BLaER1 (cell line): ENCODE results near the gene SDK1.
A peak's percentile ranks its signal among the peaks of the same experiment; 100 is the strongest.

Source experiments
- H3K27ac ChIP-seq: shearing (Covaris generic); formaldehyde crosslinking; 2 replicates; pipeline ENCODE4 v1.8.1; 2022
- H3K27me3 ChIP-seq: shearing (Covaris generic); formaldehyde crosslinking; 2 replicates; pipeline ENCODE4 v1.8.1; 2022
- H3K36me3 ChIP-seq: shearing (Covaris generic); formaldehyde crosslinking; 2 replicates; pipeline ENCODE4 v1.8.1; 2022
- H3K4me1 ChIP-seq: shearing (Covaris generic); formaldehyde crosslinking; 2 replicates; pipeline ENCODE4 v1.8.1; 2022
- H3K4me2 ChIP-seq: shearing (Covaris generic); formaldehyde crosslinking; 2 replicates; pipeline ENCODE4 v1.8.1; 2022
- H3K4me3 ChIP-seq: shearing (Covaris generic); formaldehyde crosslinking; 2 replicates; pipeline ENCODE4 v1.8.1; 2022
- H3K9ac ChIP-seq: shearing (Covaris generic); formaldehyde crosslinking; 2 replicates; pipeline ENCODE4 v1.8.1; 2022
- H3K9me3 ChIP-seq: shearing (Covaris generic); formaldehyde crosslinking; 2 replicates; pipeline ENCODE4 v1.8.1; 2022
- H4K20me1 ChIP-seq: shearing (Covaris generic); formaldehyde crosslinking; 2 replicates; pipeline ENCODE4 v1.8.1; 2022
- Cebpa-rat ChIP-seq: shearing (Covaris generic); IDR thresholded peaks from 2 replicates; pipeline ENCODE4 v1.8.1; 2022

SDK1 gene

DNA sequence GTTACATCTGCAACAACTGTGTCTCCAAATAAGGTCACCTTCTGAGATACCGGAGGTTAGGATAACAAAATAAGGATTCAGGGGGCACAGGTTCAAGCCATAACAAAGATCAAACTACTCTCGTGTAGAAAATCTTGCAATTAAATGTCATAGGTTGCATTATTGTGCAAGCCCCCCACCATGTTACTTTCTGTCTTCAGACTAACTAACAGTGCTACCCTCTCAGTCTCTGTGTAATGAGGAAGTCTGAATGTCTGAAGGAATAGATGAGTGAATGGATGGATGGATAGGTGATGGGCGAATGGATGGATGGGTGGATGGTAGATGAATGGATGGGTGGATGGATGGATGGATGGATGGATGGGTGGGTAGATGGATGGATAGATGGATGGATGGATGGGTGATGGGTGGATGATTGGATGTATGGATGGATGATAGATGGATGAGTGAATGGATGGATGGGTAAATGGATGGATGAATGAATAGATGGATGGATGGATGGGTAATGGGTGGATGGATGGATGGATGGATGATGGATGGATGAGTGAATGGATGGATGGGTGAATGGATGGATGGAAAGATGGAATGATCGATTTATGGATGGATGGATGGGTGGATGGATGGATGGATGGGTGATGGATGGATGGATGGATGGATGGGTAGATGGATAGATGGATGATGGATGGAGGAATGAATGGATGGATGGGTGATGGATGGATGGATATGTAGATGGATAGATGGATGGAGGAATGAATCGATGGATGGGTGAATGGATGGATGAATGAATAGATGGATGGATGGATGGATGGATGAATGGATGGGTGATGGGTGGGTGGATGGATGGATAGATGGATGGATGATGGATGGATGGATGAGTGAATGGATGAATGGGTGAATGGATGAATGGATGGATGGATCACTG is 823.8 kb downstream of the SDK1 start:
- Histone ChIP-seq H3K4me2 (peak overlapping the region; percentile 91), H3K27me3 (0 out of 2 replicates have a peak, but pooled peaks cover 3% of the 10 kb centered on the region), H4K20me1 (peaks cover 7% of the 10 kb centered on the region), H3K4me3 (peak overlapping the region; percentile 21; the same call in 1 of the 2 replicates), H3K9ac (no peak overlapping the region), H3K9me3 (peaks cover 25% of the 10 kb centered on the region), H3K4me1 (peaks cover 38% of the 10 kb centered on the region), H3K27ac (peak overlapping the region; percentile 55; the same call in 1 of the 2 replicates), H3K36me3 (no peaks in the 10 kb centered on the region)
- TF ChIP-seq Cebpa-rat, result no peak

DNA sequence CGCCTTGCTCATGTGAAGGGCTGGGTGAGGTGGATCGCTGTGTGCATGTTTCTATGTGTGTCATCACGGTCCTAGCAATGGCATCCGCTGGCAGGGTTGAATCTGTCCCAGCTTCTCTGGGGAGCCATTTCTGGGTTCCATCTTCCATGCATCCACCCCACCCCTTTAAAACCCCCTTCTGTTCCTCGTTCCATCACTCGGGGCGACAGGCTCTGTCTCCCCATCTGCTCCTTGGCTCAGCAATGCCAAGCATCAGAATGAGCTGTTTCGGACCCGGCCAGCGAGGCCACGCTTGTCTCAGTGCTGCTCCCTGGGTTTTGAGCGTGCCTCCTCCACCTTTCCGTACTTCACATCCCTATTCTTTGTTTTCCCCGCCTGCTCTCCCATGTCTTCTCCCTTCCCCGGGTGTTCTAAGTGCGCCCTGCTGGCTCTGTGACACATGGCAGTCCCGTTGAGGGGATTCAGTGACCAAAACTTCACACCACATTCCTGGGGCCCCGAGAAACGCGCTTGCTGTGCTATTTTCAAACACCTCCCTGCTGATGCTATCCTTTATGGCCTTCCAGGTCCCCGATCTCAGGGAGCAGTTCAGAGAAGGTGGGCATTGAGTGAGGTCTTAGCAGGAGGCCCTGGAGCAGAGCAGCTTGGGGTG is 827.0 kb downstream of the SDK1 start:
- Histone ChIP-seq H3K36me3 (no peaks in the 10 kb centered on the region), H3K9me3 (no peaks in the 10 kb centered on the region), H3K4me2 (no peak overlapping the region), H3K9ac (no peak overlapping the region), H3K27me3 (no peaks in the 10 kb centered on the region), H3K27ac (no peak overlapping the region), H3K4me1 (peaks cover 30% of the 10 kb centered on the region), H4K20me1 (peaks cover 7% of the 10 kb centered on the region), H3K4me3 (no peak overlapping the region)
- TF ChIP-seq Cebpa-rat, result no peak

DNA sequence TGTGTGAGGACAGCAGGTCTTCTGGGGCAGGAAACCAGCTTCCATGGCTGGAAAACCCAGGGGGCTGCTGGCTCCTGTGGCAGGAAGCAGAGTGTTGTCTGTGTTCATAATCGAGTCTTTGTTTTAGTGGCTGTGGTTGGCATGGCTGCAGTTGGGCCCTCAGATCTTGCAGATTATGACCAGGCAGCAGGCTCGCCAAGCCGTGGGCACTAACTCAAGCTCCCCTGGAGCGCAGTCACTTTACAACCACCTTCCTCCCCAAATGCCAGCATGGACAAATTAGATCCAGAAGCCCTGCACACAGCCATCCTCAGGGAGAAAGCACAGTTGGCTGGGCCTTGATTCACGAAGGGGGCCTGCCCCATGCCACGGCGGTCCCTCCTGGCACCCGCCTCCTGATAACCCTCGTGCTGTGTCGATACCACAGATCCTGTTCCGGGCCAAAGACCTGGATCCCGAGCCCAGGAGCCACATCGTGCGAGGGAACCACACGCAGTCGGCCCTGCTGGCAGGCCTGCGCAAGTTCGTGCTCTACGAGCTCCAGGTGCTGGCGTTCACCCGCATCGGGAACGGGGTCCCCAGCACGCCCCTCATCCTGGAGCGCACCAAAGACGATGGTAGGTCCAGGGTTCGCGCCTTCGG is 828.5 kb downstream of the SDK1 start:
- H4K20me1 ChIP-seq, result no peaks in the 10 kb centered on the region
- H3K4me2 ChIP-seq, result 0 out of 2 replicates have a peak overlapping the region, but pooled peaks have one; percentile 19
- peaks cover 15% of the 10 kb centered on the region for H3K4me1 ChIP-seq
- H3K27me3 ChIP-seq, result no peaks in the 10 kb centered on the region
- TF ChIP-seq Cebpa-rat, result no peak
- no peaks in the 10 kb centered on the region for H3K36me3 ChIP-seq
- no peaks in the 10 kb centered on the region for H3K9me3 ChIP-seq
- H3K4me3 ChIP-seq, result no peak overlapping the region
- no peak overlapping the region for H3K27ac ChIP-seq
- no peak overlapping the region for H3K9ac ChIP-seq

DNA sequence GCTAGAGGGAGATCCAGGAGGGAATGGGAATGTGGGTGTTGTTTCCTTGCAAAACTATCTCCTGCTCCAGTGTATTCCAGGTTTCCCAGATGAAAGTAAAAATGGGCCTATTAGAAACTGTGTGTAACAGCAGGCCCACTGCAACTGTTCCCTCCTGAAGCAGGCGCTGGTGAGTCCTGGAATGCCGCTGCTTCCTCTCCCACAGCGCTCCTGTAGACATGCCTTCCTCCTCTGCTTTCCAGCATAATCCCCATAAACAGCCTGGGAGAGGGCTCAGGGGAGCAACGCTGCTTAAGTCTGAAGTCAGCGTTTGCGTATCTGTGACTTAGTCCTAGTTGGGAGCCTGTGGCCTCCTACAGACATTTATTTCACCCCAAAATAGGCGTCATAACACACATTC is 830.0 kb downstream of the SDK1 start:
- TF ChIP-seq Cebpa-rat, result no peak
- H3K27me3 ChIP-seq, result no peaks in the 10 kb centered on the region
- H3K4me2 ChIP-seq, result no peak overlapping the region
- H3K9ac ChIP-seq, result no peak overlapping the region
- no peaks in the 10 kb centered on the region for H4K20me1 ChIP-seq
- H3K9me3 ChIP-seq, result no peaks in the 10 kb centered on the region
- H3K36me3 ChIP-seq, result no peaks in the 10 kb centered on the region
- no peak overlapping the region for H3K27ac ChIP-seq
- H3K4me1 ChIP-seq, result peaks cover 6% of the 10 kb centered on the region; the same call in 1 of the 2 replicates
- H3K4me3 ChIP-seq, result no peak overlapping the region

DNA sequence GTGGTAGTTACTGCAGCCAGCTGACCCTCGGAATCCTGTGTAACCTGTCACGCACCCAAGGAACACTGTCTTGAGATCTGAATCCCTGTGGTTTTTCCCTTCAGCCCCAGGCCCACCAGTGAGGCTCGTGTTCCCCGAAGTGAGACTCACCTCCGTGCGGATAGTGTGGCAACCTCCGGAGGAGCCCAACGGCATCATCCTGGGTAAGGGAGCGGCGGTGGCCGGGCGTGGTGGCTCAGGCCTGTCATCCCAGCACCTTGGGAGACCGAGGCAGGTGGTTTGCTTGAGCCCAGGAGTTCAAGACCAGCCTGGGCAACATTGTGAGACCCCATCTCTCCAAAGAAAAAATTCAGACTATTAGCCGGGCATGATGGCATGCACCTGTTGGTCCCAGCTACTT is 831.2 kb downstream of the SDK1 start:
- no peaks in the 10 kb centered on the region for H3K27me3 ChIP-seq
- peaks cover 6% of the 10 kb centered on the region; the same call in 1 of the 2 replicates for H3K4me1 ChIP-seq
- no peak overlapping the region for H3K9ac ChIP-seq
- H3K27ac ChIP-seq, result no peak overlapping the region
- H3K4me2 ChIP-seq, result no peak overlapping the region
- H3K9me3 ChIP-seq, result no peaks in the 10 kb centered on the region
- no peaks in the 10 kb centered on the region for H3K36me3 ChIP-seq
- TF ChIP-seq Cebpa-rat, result no peak
- no peak overlapping the region for H3K4me3 ChIP-seq
- no peaks in the 10 kb centered on the region for H4K20me1 ChIP-seq

DNA sequence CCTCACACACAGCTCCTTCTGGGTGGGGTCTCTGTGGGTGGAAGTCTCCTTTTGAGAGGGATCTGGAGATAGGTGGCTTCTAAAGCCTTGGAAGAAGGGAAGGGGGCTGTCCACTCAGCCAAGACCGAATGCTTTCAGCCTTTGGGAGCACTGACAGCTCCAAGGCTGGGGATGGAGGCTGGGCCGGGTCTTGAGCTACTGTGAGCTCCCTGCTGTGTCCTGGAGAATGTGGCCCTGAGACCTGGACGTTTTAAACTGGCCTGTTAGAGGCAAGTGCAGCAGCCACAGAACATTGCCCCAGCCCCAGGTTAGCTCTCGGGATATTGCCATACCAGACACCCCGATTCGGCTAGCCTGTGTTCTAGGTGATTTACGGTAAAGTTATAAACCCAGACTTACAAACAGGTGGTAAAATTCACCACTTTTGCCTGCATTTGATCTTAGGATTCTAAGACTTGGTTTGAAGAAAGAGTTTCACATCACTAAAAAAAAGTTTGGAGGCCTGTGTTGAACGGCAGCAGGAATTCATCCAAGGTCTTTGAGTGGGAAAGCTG is 832.5 kb downstream of the SDK1 start:
- no peak overlapping the region for H3K27ac ChIP-seq

DNA sequence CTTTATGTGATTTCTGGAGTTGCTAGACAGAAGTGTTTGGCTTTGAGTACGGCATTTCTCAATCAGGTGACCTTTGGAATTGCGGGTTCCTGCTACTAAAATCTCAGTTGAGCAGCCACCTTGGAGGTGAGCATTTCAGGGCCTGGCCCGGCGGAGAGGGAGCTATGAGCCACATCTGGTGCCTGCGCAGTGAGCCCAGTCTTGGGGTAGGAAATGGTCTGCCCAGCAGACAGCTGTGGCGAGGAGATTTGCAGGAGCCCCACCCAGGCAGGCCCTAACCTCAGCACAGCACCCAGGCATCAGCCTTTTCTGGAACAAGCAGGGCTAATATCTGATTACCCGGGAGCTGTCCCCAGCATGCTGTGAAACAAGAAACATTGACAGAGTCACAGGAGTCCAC is 833.2 kb downstream of the SDK1 start:
- H3K4me3 ChIP-seq, result no peak overlapping the region
- no peak overlapping the region for H3K4me2 ChIP-seq
- H3K9ac ChIP-seq, result no peak overlapping the region
- H3K27me3 ChIP-seq, result no peaks in the 10 kb centered on the region
- no peaks in the 10 kb centered on the region for H4K20me1 ChIP-seq
- H3K27ac ChIP-seq, result no peak overlapping the region
- no peaks in the 10 kb centered on the region for H3K36me3 ChIP-seq
- H3K4me1 ChIP-seq, result peaks cover 6% of the 10 kb centered on the region; the same call in 1 of the 2 replicates
- no peak for TF ChIP-seq Cebpa-rat
- H3K9me3 ChIP-seq, result no peaks in the 10 kb centered on the region

More for the DNA sequence above, 832.5 kb downstream of the SDK1 start:
- H3K4me2 ChIP-seq, result no peak overlapping the region
- H3K36me3 ChIP-seq, result no peaks in the 10 kb centered on the region
- H3K9ac ChIP-seq, result no peak overlapping the region
- peaks cover 6% of the 10 kb centered on the region; the same call in 1 of the 2 replicates for H3K4me1 ChIP-seq
- no peaks in the 10 kb centered on the region for H4K20me1 ChIP-seq
- no peaks in the 10 kb centered on the region for H3K27me3 ChIP-seq
- H3K9me3 ChIP-seq, result no peaks in the 10 kb centered on the region
- TF ChIP-seq Cebpa-rat, result no peak
- H3K4me3 ChIP-seq, result no peak overlapping the region

DNA sequence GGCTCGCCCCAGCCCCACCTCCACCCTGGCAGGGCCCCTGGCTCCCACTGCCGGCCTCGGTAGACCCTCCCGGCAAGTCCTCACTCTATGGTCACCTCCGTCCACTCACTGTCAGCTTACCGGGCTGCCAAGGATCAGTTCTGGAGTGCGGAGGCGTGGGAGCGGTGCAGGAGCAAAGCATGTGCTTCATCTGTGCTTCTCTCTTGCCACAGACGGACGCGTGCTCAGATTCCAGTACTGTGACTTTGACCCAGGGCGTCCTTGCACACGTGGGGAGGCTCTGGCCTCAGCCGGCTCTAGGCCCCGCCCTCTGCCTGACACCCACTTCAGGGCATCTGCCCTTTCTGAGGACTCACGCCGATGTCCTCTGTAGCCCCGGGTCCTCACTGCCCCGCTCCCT is 833.6 kb downstream of the SDK1 start:
- H3K36me3 ChIP-seq, result no peaks in the 10 kb centered on the region
- H3K4me2 ChIP-seq, result no peak overlapping the region
- H3K4me1 ChIP-seq, result peaks cover 2% of the 10 kb centered on the region; the same call in 1 of the 2 replicates
- H4K20me1 ChIP-seq, result no peaks in the 10 kb centered on the region
- no peak overlapping the region for H3K9ac ChIP-seq
- no peaks in the 10 kb centered on the region for H3K27me3 ChIP-seq
- no peak overlapping the region for H3K4me3 ChIP-seq
- H3K27ac ChIP-seq, result no peak overlapping the region
- H3K9me3 ChIP-seq, result no peaks in the 10 kb centered on the region
- TF ChIP-seq Cebpa-rat, result no peak

DNA sequence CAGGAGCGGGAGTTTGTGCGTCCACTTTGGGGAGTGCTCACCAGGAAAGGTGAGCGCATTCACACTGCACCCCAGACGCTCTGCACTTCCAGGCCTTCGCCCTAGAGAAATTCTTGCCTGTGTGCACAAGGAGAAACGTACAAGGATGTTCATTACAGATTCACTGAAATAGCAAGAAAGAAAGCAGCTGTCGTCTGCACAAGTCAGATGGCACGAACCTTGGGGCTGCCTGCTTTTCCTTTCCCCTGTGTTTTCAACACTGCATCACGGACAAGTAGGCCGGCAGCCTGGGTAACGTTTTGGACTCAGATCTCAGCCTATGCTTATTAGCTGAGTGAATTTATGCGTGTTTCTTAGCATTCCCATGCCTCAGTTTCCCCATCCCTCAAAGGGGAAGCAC is 834.2 kb downstream of the SDK1 start:
- H3K9ac ChIP-seq, result no peak overlapping the region
- no peak overlapping the region for H3K27ac ChIP-seq
- H3K27me3 ChIP-seq, result no peaks in the 10 kb centered on the region
- H4K20me1 ChIP-seq, result no peaks in the 10 kb centered on the region
- no peaks in the 10 kb centered on the region for H3K36me3 ChIP-seq
- no peak overlapping the region for H3K4me3 ChIP-seq
- H3K4me1 ChIP-seq, result no peaks in the 10 kb centered on the region
- no peaks in the 10 kb centered on the region for H3K9me3 ChIP-seq
- no peak for TF ChIP-seq Cebpa-rat
- no peak overlapping the region for H3K4me2 ChIP-seq
